ENCODE results near the gene PCNX2. TPM values are rescaled to one million over a fixed set of nuclear protein-coding genes. Genes with fewer than 3 reads are reported as not detected.
A peak's percentile ranks its signal among the peaks of the same experiment; 100 is the strongest.

The PCNX2 gene
- total RNA-seq, 1 experiment from 2014 or later = 15.0 TPM

DNA sequence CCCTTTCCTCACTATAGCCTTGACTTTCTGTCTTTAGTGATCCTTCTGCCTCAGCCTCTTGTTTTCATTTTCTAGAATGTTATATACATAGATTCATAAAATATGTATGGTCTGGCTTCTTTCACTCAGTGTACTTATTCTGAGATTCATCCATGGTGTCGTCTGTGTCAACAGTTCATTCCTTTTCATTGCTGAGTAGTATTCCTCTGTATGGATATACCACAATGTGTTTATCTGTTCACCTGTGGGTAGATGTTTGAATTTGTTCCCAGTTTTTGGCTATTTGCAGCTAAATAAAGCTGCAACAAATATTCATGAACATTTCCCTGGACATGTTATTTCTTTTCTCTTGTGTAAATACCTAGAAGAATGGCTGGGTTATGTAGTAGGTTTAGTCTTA is 131.8 kb downstream of the PCNX2 start:
- Mint-ChIP-seq H3K27me3 (ENCODE audit: insufficient read depth, unreplicated experiment) (no peaks in the 10 kb centered on the region), H3K4me3 (ENCODE audit: unreplicated experiment) (no peak overlapping the region), H3K27ac (ENCODE audit: unreplicated experiment) (peak overlapping the region; percentile 61), H3K9me3 (ENCODE audit: unreplicated experiment) (peaks cover 9% of the 10 kb centered on the region), H3K4me1 (ENCODE audit: low read depth, unreplicated experiment) (peaks cover 8% of the 10 kb centered on the region), H3K36me3 (ENCODE audit: insufficient read depth, unreplicated experiment) (peaks cover 6% of the 10 kb centered on the region)
- peaks cover 19% of the 10 kb centered on the region for H3K4me1 ChIP-seq
- no TSS peak for BruUV-seq (replicated peaks)
- H3K27me3 ChIP-seq (replicated peaks; ENCODE audit: control insufficient read depth, insufficient read depth, low read length) = no peaks in the 10 kb centered on the region
- no peaks in the 10 kb centered on the region for H3K36me3 ChIP-seq (ENCODE audit: control insufficient read depth, insufficient read depth, low read length)
- ChIA-PET CTCF (no interaction called here), POLR2A (no interaction called here)
- peaks cover 11% of the 10 kb centered on the region; the same call in 1 of the 2 replicates for H3K9me3 ChIP-seq
- DNase-seq = no peak
- TF ChIP-seq, protein P1, sequence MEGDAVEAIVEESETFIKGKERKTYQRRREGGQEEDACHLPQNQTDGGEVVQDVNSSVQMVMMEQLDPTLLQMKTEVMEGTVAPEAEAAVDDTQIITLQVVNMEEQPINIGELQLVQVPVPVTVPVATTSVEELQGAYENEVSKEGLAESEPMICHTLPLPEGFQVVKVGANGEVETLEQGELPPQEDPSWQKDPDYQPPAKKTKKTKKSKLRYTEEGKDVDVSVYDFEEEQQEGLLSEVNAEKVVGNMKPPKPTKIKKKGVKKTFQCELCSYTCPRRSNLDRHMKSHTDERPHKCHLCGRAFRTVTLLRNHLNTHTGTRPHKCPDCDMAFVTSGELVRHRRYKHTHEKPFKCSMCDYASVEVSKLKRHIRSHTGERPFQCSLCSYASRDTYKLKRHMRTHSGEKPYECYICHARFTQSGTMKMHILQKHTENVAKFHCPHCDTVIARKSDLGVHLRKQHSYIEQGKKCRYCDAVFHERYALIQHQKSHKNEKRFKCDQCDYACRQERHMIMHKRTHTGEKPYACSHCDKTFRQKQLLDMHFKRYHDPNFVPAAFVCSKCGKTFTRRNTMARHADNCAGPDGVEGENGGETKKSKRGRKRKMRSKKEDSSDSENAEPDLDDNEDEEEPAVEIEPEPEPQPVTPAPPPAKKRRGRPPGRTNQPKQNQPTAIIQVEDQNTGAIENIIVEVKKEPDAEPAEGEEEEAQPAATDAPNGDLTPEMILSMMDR (IDR thresholded peaks at IDR 0.05; ENCODE audit: insufficient read depth in 1 of 2, low read depth in 1 of 2, low read length in 1 of 2, severe bottlenecking in 1 of 2, unreplicated experiment in 1 of 2) = no peak
- intact Hi-C loops (cut with micrococcal nuclease; ENCODE audit: unreplicated experiment) = loop anchor here (5.0 kb wide), 1 partner anchor 131 kb away; no protein-coding TSS in a partner anchor
- H3K4me3 ChIP-seq (ENCODE audit: low read depth, low read length) = no peak overlapping the region

DNA sequence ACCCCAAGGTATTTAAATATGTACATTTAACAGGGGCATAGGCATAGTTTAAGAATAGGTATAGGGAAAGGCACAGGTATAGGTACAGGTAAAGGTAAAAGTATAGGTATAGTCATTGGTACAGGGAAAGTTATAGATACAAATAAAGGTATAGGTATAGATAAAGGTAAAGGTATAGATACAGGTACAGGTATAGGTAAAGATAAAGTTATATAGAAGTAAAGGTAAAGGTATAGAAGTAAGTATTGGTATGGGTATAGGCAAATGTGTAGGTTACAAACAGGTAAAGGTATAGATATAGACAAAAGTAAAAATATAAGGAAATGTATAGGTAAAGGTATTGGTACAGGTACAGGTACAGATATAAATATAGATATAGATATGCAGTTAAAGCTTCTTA is 137.2 kb downstream of the PCNX2 start:
- intact Hi-C loops (cut with micrococcal nuclease; ENCODE audit: unreplicated experiment) = no loop called here
- H3K36me3 ChIP-seq (ENCODE audit: control insufficient read depth, insufficient read depth, low read length) = no peaks in the 10 kb centered on the region; the same call in 1 of the 2 replicates
- Mint-ChIP-seq H3K9me3 (ENCODE audit: unreplicated experiment) (peaks cover 2% of the 10 kb centered on the region), H3K27me3 (ENCODE audit: insufficient read depth, unreplicated experiment) (no peaks in the 10 kb centered on the region), H3K4me1 (ENCODE audit: low read depth, unreplicated experiment) (peaks cover 8% of the 10 kb centered on the region), H3K36me3 (ENCODE audit: insufficient read depth, unreplicated experiment) (peaks cover 6% of the 10 kb centered on the region), H3K27ac (ENCODE audit: unreplicated experiment) (no peak overlapping the region), H3K4me3 (ENCODE audit: unreplicated experiment) (no peak overlapping the region)
- DNase-seq = no peak
- POLR2A ChIA-PET = no interaction called here
- no TSS peak for BruUV-seq (replicated peaks)
- H3K4me3 ChIP-seq (ENCODE audit: low read depth, low read length) = no peak overlapping the region
- TF ChIP-seq, protein P1 (IDR thresholded peaks at IDR 0.05; ENCODE audit: insufficient read depth in 1 of 2, low read depth in 1 of 2, low read length in 1 of 2, severe bottlenecking in 1 of 2, unreplicated experiment in 1 of 2) = no peak
- H3K27me3 ChIP-seq (replicated peaks; ENCODE audit: control insufficient read depth, insufficient read depth, low read length) = no peaks in the 10 kb centered on the region
- CTCF ChIA-PET = no interaction called here
- H3K9me3 ChIP-seq = 0 out of 2 replicates have a peak, but pooled peaks cover 3% of the 10 kb centered on the region
- peaks cover 19% of the 10 kb centered on the region for H3K4me1 ChIP-seq

DNA sequence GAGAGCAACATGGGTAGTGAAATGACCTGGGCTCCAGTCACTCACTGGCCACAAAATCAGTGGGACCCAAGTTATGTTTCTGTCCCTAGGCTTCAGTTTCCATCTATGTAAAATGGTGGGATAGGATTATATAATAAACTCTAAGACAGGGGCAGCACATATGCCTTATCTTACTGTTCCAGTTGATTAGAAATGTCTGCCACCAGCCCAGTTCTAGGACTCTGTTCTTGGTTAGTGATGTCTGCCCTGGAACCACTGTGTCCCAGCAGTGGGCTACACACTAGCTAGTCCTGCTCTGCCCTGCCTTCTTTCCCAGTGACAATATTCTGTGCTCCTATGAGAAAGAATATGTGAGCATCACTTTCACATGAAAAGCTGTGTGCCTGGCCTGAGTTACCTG is 138.3 kb downstream of the PCNX2 start:
- ChIA-PET CTCF (no interaction called here), POLR2A (no interaction called here)
- peaks cover 8% of the 10 kb centered on the region for H3K4me1 Mint-ChIP-seq (ENCODE audit: low read depth, unreplicated experiment)
- peaks cover 13% of the 10 kb centered on the region for H3K4me1 ChIP-seq
- H3K36me3 ChIP-seq (ENCODE audit: control insufficient read depth, insufficient read depth, low read length) = no peaks in the 10 kb centered on the region; the same call in 1 of the 2 replicates
- no peak overlapping the region for H3K4me3 ChIP-seq (ENCODE audit: low read depth, low read length)
- H3K9me3 Mint-ChIP-seq (ENCODE audit: unreplicated experiment) = no peaks in the 10 kb centered on the region
- TF ChIP-seq, protein P1 (IDR thresholded peaks at IDR 0.05; ENCODE audit: insufficient read depth in 1 of 2, low read depth in 1 of 2, low read length in 1 of 2, severe bottlenecking in 1 of 2, unreplicated experiment in 1 of 2) = no peak
- no peaks in the 10 kb centered on the region for H3K27me3 ChIP-seq (replicated peaks; ENCODE audit: control insufficient read depth, insufficient read depth, low read length)
- H3K27ac Mint-ChIP-seq (ENCODE audit: unreplicated experiment) = no peak overlapping the region
- H3K27me3 Mint-ChIP-seq (ENCODE audit: insufficient read depth, unreplicated experiment) = no peaks in the 10 kb centered on the region
- no peak for DNase-seq
- BruUV-seq (replicated peaks) = no TSS peak
- H3K4me3 Mint-ChIP-seq (ENCODE audit: unreplicated experiment) = no peak overlapping the region
- H3K9me3 ChIP-seq = no peaks in the 10 kb centered on the region
- intact Hi-C loops (cut with micrococcal nuclease; ENCODE audit: unreplicated experiment) = no loop called here
- H3K36me3 Mint-ChIP-seq (ENCODE audit: insufficient read depth, unreplicated experiment) = peaks cover 6% of the 10 kb centered on the region
